Natural killer cell (primary cell): ENCODE measurements around the gene LRP1B. TPM values are rescaled to one million over a fixed set of nuclear protein-coding genes. Genes with fewer than 3 reads are reported as not detected.

Experiments
- ATAC-seq, 3 donors: fragments of 150-1000 bp in 2 of 3; fragments of 200-7000 bp in 1 of 3; cut with Tn5 transposase; 1 replicate in 1 of 3; 2 replicates in 2 of 3; pipeline ENCODE4 v1.10.0; 2021; ENCODE audit warnings: mild to moderate bottlenecking in 2 of 3, moderate library complexity in 2 of 3
- DNase-seq, 2 donors: peaks; one replicate each; pipeline versions ENCODE4 v3.0.0 to v3.0.0-alpha.2; 2013 to 2021; ENCODE audit warnings: mixed read lengths in 1 of 2
- H3K27ac ChIP-seq: one replicate; pipeline ENCODE4 v1.5.1; 2013; ENCODE audit warnings: mild to moderate bottlenecking, low read length
- H3K27me3 ChIP-seq: one replicate; pipeline ENCODE4 v1.6.1; 2013; ENCODE audit warnings: low read length; ENCODE audit not compliant: control insufficient read depth, insufficient read depth
- H3K36me3 ChIP-seq: one replicate; pipeline ENCODE4 v1.6.1; 2013; ENCODE audit warnings: low read length; ENCODE audit not compliant: control insufficient read depth, insufficient read depth
- H3K4me1 ChIP-seq: one replicate; pipeline ENCODE4 v1.6.1; 2013; ENCODE audit warnings: low read length; ENCODE audit not compliant: control insufficient read depth, insufficient read depth
- H3K4me3 ChIP-seq: one replicate; pipeline ENCODE4 v1.5.1; 2013; ENCODE audit warnings: low read length
- H3K9me3 ChIP-seq: one replicate; pipeline ENCODE4 v1.6.1; 2013; ENCODE audit warnings: low read length; ENCODE audit not compliant: control insufficient read depth, insufficient read depth
- H3K27ac Mint-ChIP-seq, 2 donors: one replicate each; pipeline ENCODE4 v1.8.0; 2022; ENCODE audit warnings: mild to moderate bottlenecking in 2 of 2, mixed read lengths in 2 of 2, moderate library complexity in 1 of 2
- H3K27me3 Mint-ChIP-seq, 2 donors: one replicate each; pipeline ENCODE4 v1.8.0; 2022; ENCODE audit warnings: low read depth in 2 of 2, mixed read lengths in 2 of 2
- H3K36me3 Mint-ChIP-seq: one replicate; pipeline ENCODE4 v1.8.0; 2022; ENCODE audit warnings: mixed read lengths
- H3K4me1 Mint-ChIP-seq, 2 donors: one replicate each; pipeline ENCODE4 v1.8.0; 2022; ENCODE audit warnings: mixed read lengths in 2 of 2
- H3K4me3 Mint-ChIP-seq: one replicate; pipeline ENCODE4 v1.8.0; 2022; ENCODE audit warnings: mild to moderate bottlenecking, moderate library complexity, mixed read lengths
- H3K9me3 Mint-ChIP-seq, 2 donors: one replicate each; pipeline ENCODE4 v1.8.0; 2022; ENCODE audit warnings: mixed read lengths in 2 of 2
- WGBS: methylation state at CpG from one replicate; pipeline ENCODE4 v1.1.7; 2013; ENCODE audit warnings: missing lambda C conversion rate; ENCODE audit not compliant: insufficient coverage; 5-methylcytosine and 5-hydroxymethylcytosine counted together
- intact Hi-C: fragments of 100-400 bp; cut with micrococcal nuclease; formaldehyde crosslinking; loops from one replicate; pipeline ENCODE4 v1.14.2; 2022
- total RNA-seq, 4 donors: library from RNA; stranded (reverse); fragments of 120-200 nt in 1 of 4; gene quantifications; one replicate each; pipeline versions ENCODE4 v1.2.3 to v1.2.4, GENCODE V29; 2013 to 2022
- TF ChIP-seq, protein P1 (sequence below): fragments of 200-600 bp; IDR thresholded peaks from one replicate; pipeline ENCODE4 v1.8.0; 2022; ENCODE audit warnings: antibody characterized with exemption

Gene LRP1B
- total RNA-seq, 3 donors from 2014 or later (not counting 1 experiment from before 2014, with no cell fraction given) = 0.05 TPM; not detected in 2

- H3K27ac ChIP-seq = no peak overlapping the region
- H3K9me3 Mint-ChIP-seq = peaks cover 8 to 9% of the 10 kb centered on the region in 2 donors
- H3K4me1 Mint-ChIP-seq = no peaks in the 10 kb centered on the region
- H3K27ac Mint-ChIP-seq = no peak overlapping the region
- no peaks in the 10 kb centered on the region for H3K27me3 Mint-ChIP-seq
- no peak overlapping the region for H3K4me3 Mint-ChIP-seq
- ATAC-seq (no peak), DNase-seq (no peak)
- H3K36me3 Mint-ChIP-seq = no peaks in the 10 kb centered on the region
- TF ChIP-seq, protein P1, sequence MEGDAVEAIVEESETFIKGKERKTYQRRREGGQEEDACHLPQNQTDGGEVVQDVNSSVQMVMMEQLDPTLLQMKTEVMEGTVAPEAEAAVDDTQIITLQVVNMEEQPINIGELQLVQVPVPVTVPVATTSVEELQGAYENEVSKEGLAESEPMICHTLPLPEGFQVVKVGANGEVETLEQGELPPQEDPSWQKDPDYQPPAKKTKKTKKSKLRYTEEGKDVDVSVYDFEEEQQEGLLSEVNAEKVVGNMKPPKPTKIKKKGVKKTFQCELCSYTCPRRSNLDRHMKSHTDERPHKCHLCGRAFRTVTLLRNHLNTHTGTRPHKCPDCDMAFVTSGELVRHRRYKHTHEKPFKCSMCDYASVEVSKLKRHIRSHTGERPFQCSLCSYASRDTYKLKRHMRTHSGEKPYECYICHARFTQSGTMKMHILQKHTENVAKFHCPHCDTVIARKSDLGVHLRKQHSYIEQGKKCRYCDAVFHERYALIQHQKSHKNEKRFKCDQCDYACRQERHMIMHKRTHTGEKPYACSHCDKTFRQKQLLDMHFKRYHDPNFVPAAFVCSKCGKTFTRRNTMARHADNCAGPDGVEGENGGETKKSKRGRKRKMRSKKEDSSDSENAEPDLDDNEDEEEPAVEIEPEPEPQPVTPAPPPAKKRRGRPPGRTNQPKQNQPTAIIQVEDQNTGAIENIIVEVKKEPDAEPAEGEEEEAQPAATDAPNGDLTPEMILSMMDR = no peak
- H3K9me3 ChIP-seq = no peaks in the 10 kb centered on the region
- H3K27me3 ChIP-seq = no peaks in the 10 kb centered on the region
- no peaks in the 10 kb centered on the region for H3K36me3 ChIP-seq
- no peaks in the 10 kb centered on the region for H3K4me1 ChIP-seq
- intact Hi-C loops = no loop called here
- H3K4me3 ChIP-seq = no peak overlapping the region
Observed at GRCh38 chr2:141928476-141928875, 202.3 kb downstream of the LRP1B start.

DNA sequence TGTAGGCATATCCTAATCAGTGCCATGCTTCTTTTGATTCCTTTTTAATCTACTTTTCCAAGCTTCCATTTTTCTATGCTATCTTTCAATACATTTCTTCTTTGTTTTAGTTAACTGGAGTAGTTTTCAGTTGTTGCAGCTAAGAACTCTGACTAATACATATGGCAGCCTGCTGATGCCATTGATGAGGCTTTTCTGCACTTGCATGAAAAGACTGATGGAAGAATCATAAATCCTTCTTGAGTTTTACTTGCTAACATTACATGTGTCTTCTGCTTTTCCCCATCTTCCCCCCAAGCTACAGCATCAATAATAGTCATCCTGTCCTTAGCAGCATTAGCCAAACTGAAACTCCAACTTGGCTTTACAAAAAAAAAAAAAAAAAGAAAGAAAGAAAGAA lies 203.3 kb downstream of the LRP1B start:
- Mint-ChIP-seq H3K27me3 (no peaks in the 10 kb centered on the region), H3K9me3 (peaks cover 8 to 9% of the 10 kb centered on the region in 2 donors), H3K4me3 (no peak overlapping the region), H3K4me1 (no peaks in the 10 kb centered on the region), H3K36me3 (no peaks in the 10 kb centered on the region), H3K27ac (no peak overlapping the region)
- DNase-seq (no peak), ATAC-seq (no peak)
- H3K4me3 ChIP-seq = no peak overlapping the region
- H3K9me3 ChIP-seq = no peaks in the 10 kb centered on the region
- H3K27ac ChIP-seq = no peak overlapping the region
- no peaks in the 10 kb centered on the region for H3K27me3 ChIP-seq
- intact Hi-C loops = no loop called here
- H3K4me1 ChIP-seq = no peaks in the 10 kb centered on the region
- TF ChIP-seq, protein P1 = no peak
- H3K36me3 ChIP-seq = no peaks in the 10 kb centered on the region

DNA sequence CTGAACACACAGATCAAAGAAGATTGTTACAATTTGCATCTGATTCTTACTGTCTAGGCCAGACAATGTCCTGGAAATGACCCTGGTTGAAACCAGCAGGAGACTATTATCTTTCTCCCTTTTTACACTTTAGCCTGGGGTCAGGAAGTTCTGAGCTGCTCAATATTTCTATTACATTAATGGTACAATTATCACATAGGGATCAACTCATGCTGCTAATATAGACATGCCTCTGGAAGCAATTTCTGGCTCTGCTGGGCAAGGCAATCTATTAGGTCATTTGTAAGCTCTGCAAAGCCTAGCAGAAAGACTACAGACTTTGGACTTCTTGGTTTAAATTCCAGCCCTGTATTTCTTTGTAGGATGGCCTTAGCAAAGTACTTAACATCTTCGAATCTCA lies 205.3 kb downstream of the LRP1B start:
- intact Hi-C loops = no loop called here
- WGBS = 93% methylated on average over 1 of the region's 1 CpG
- H3K27ac Mint-ChIP-seq = no peak overlapping the region

DNA sequence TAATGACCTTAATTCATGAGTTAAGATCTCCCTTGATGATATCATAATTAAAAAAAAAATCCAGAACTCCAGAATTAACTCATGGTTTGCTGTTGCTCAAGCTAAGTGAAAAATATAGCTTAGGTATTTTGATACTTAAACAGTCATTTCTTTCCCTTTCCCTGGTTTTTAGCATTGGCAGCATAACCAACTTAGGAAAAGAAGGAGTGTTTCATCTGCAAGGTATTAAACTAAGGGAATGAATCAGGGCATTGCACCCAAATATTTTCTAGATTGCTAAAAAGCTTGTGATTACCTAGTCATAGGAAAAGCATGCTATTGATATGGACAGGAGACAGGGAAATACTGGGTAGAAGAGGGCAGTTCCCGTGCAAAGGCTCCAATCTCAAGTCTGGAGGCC lies 207.2 kb downstream of the LRP1B start:
- ATAC-seq = no peak
- H3K27ac Mint-ChIP-seq = no peak overlapping the region

More for the DNA sequence above, 205.3 kb downstream of the LRP1B start:
- no peaks in the 10 kb centered on the region for H3K4me1 Mint-ChIP-seq
- no peaks in the 10 kb centered on the region for H3K36me3 Mint-ChIP-seq
- Histone ChIP-seq H3K27ac (no peak overlapping the region), H3K4me1 (no peaks in the 10 kb centered on the region), H3K36me3 (no peaks in the 10 kb centered on the region), H3K4me3 (no peak overlapping the region), H3K27me3 (no peaks in the 10 kb centered on the region), H3K9me3 (no peaks in the 10 kb centered on the region)
- ATAC-seq (no peak), DNase-seq (no peak)
- H3K4me3 Mint-ChIP-seq = no peak overlapping the region
- H3K27me3 Mint-ChIP-seq = no peaks in the 10 kb centered on the region
- TF ChIP-seq, protein P1 = no peak
- H3K9me3 Mint-ChIP-seq = peaks cover 4 to 11% of the 10 kb centered on the region in 2 donors

More for the DNA sequence above, 207.2 kb downstream of the LRP1B start:
- no peaks in the 10 kb centered on the region for H3K4me1 Mint-ChIP-seq
- no peak overlapping the region for H3K4me3 Mint-ChIP-seq
- WGBS = 68% methylated on average over 1 of the region's 1 CpG
- no peak for DNase-seq
- no peak overlapping the region for H3K27ac ChIP-seq
- no peaks in the 10 kb centered on the region for H3K27me3 Mint-ChIP-seq
- H3K36me3 Mint-ChIP-seq = no peaks in the 10 kb centered on the region
- TF ChIP-seq, protein P1 = no peak
- H3K36me3 ChIP-seq = no peaks in the 10 kb centered on the region
- no peaks in the 10 kb centered on the region for H3K9me3 ChIP-seq
- H3K27me3 ChIP-seq = no peaks in the 10 kb centered on the region
- no peaks in the 10 kb centered on the region for H3K4me1 ChIP-seq
- intact Hi-C loops = no loop called here
- H3K4me3 ChIP-seq = no peak overlapping the region
- H3K9me3 Mint-ChIP-seq = peaks cover 2 to 16% of the 10 kb centered on the region in 2 donors
